ENCODE results near the gene CRELD1. TPM values are rescaled to one million over a fixed set of nuclear protein-coding genes. Genes with fewer than 3 reads are reported as not detected.
A peak's percentile ranks its signal among the peaks of the same experiment; 100 is the strongest.

Gene CRELD1
- total RNA-seq, 4 donors from 2014 or later, result 54.3 to 80.0 (median 64.6) TPM

- Histone ChIP-seq H3K27me3 (no peaks in the 10 kb centered on the region), H3K9me3 (no peaks in the 10 kb centered on the region), H3K27ac (no peak overlapping the region), H3K4me1 (no peaks in the 10 kb centered on the region), H3K36me3 (peaks cover 3 to 100% of the 10 kb centered on the region in 2 donors), H3K4me3 (no peak overlapping the region)
- WGBS, 2 donors (ENCODE audit: low coverage in 1 of 2), result 83% methylated on average over 3 of the region's 4 CpGs; no CpG with 5 or more reads in 1 of the 2 donors
- TF ChIP-seq CTCF (IDR thresholded peaks at IDR 0.05) (no peak), EP300 (IDR thresholded peaks at IDR 0.05) (no peak)
- ATAC-seq, result no peak
Measured at GRCh38 chr3:9969632-9970019, 36.0 kb downstream of the CRELD1 start.

- Histone ChIP-seq H3K36me3 (peaks cover 3 to 100% of the 10 kb centered on the region in 2 donors), H3K27ac (peak overlapping the region in 1 of 4 donors; percentile 35), H3K4me1 (no peaks in the 10 kb centered on the region), H3K27me3 (no peaks in the 10 kb centered on the region), H3K9me3 (no peaks in the 10 kb centered on the region), H3K4me3 (no peak overlapping the region)
- 72 to 89% methylated on average over 1 to 3 of the region's 3 CpGs for WGBS, 2 donors (ENCODE audit: low coverage in 1 of 2)
- no peak for ATAC-seq
- peak; percentile 7 for TF ChIP-seq POLR2AphosphoS5 (IDR thresholded peaks at IDR 0.05)
- TF ChIP-seq EP300 (IDR thresholded peaks at IDR 0.05), result no peak
- TF ChIP-seq POLR2A (IDR thresholded peaks at IDR 0.05), result no peak
Measured at GRCh38 chr3:9970020-9970652, 36.5 kb downstream of the CRELD1 start.

- 10 to 14% methylated on average over 7 of the region's 7 CpGs for WGBS, 2 donors (ENCODE audit: low coverage in 1 of 2)
- Histone ChIP-seq H3K4me3 (no peak overlapping the region), H3K27ac (peak overlapping the region; percentile 84 to 92 (median 84)), H3K36me3 (peaks cover 0 to 61% of the 10 kb centered on the region in 2 donors), H3K9me3 (no peaks in the 10 kb centered on the region), H3K27me3 (no peaks in the 10 kb centered on the region), H3K4me1 (peaks cover 9 to 54% (median 14%) of the 10 kb centered on the region in 3 donors)
- TF ChIP-seq CTCF (IDR thresholded peaks at IDR 0.05) (no peak), POLR2AphosphoS5 (IDR thresholded peaks at IDR 0.05) (peak; percentile 95), POLR2A (IDR thresholded peaks at IDR 0.05) (no peak)
- ATAC-seq, result peak; percentile 98
Measured at GRCh38 chr3:9976721-9977709, 43.4 kb downstream of the CRELD1 start.

GRCh38 chr3:9978710-9979305, 45.2 kb downstream of the CRELD1 start:
- Histone ChIP-seq H3K36me3 (peaks cover 0 to 56% of the 10 kb centered on the region in 2 donors), H3K27ac (peak overlapping the region; percentile 84 to 92 (median 84)), H3K4me3 (no peak overlapping the region), H3K4me1 (peaks cover 9 to 72% (median 14%) of the 10 kb centered on the region in 3 donors), H3K27me3 (no peaks in the 10 kb centered on the region), H3K9me3 (no peaks in the 10 kb centered on the region)
- no peak for TF ChIP-seq POLR2AphosphoS5 (IDR thresholded peaks at IDR 0.05)
- no peak for TF ChIP-seq POLR2A (IDR thresholded peaks at IDR 0.05)
- no peak for TF ChIP-seq EP300 (IDR thresholded peaks at IDR 0.05)
- ATAC-seq, result no peak
- WGBS, 2 donors (ENCODE audit: low coverage in 1 of 2), result 65 to 80% methylated on average over 4 to 8 of the region's 8 CpGs

- Histone ChIP-seq H3K36me3 (peaks cover 0 to 50% of the 10 kb centered on the region in 2 donors), H3K4me3 (no peak overlapping the region), H3K4me1 (peaks cover 11 to 86% (median 14%) of the 10 kb centered on the region in 3 donors), H3K9me3 (no peaks in the 10 kb centered on the region), H3K27me3 (no peaks in the 10 kb centered on the region), H3K27ac (peak overlapping the region in 3 of 4 donors; percentile 41 to 84 (median 84))
- TF ChIP-seq POLR2A (IDR thresholded peaks at IDR 0.05) (no peak), CTCF (IDR thresholded peaks at IDR 0.05) (no peak), EP300 (IDR thresholded peaks at IDR 0.05) (no peak)
- 80 to 92% methylated on average over 1 to 2 of the region's 2 CpGs for WGBS, 2 donors (ENCODE audit: low coverage in 1 of 2)
- no peak for ATAC-seq
Measured at GRCh38 chr3:9980251-9980650, 46.6 kb downstream of the CRELD1 start.

Measured in gastroesophageal sphincter (tissue), 4 donors.